ENCODE measurements around the gene SCAF4.
A peak's percentile ranks its signal among the peaks of the same experiment; 100 is the strongest.

GRCh38 chr21:31677047-31677446 lies 54.9 kb downstream of the SCAF4 start:
- TF ChIP-seq POLR2A (IDR thresholded peaks at IDR 0.05; ENCODE audit: low read depth, low read length) = no peak
- TF ChIP-seq POLR2AphosphoS5 (IDR thresholded peaks at IDR 0.05; ENCODE audit: low read depth, low read length) = 0 out of 2 replicates have a peak, but pooled peaks have one; percentile 26
